ENCODE measurements around the gene ALPG. TPM values are rescaled to one million over a fixed set of nuclear protein-coding genes. Genes with fewer than 3 reads are reported as not detected.
"Not testable (repeated sequence)": the region's sequence is repeated elsewhere in the genome, so short reads cannot be mapped to it uniquely, and the experiment has no call there.

Gene ALPG
- total RNA-seq, 1 experiment from 2014 or later: 1.2 TPM

- TF ChIP-seq ZNF423 (CRISPR knock-in tag; IDR thresholded peaks at IDR 0.05) (peak; percentile 74), ZNF232 (CRISPR knock-in tag; IDR thresholded peaks at IDR 0.05) (no peak), ESRRA (CRISPR knock-in tag; IDR thresholded peaks at IDR 0.05; ENCODE audit: borderline replicate concordance) (no peak), CTCF (IDR thresholded peaks at IDR 0.05) (peak; percentile 40), ZNF281 (CRISPR knock-in tag; IDR thresholded peaks at IDR 0.05) (peak; percentile 25; the same call in 1 of the 2 replicates), E2F5 (CRISPR knock-in tag; IDR thresholded peaks at IDR 0.05) (no peak), ZBTB21 (CRISPR knock-in tag; IDR thresholded peaks at IDR 0.05; ENCODE audit: borderline replicate concordance) (no peak), ZNF416 (CRISPR knock-in tag; IDR thresholded peaks at IDR 0.05) (no peak)
- H3K27me3 Mint-ChIP-seq (ENCODE audit: low read depth): no peaks in the 10 kb centered on the region; the same call in 1 of the 2 replicates
- peak; percentile 75 for ATAC-seq
- H3K36me3 Mint-ChIP-seq: no peaks in the 10 kb centered on the region
- no peak overlapping the region for H3K27ac Mint-ChIP-seq
- peaks cover 11% of the 10 kb centered on the region; the same call in 1 of the 2 replicates for H3K9me3 Mint-ChIP-seq
- DNase-seq (ENCODE audit: low spot score): peak; percentile 71
- ChIA-PET POLR2A (no interaction called here), CTCF (interaction anchor here (0.7 to 6.4 kb wide), 27 partner anchors 11 to 465 kb away, joined by 3 to 78 read pairs (median 5); partner anchors contain the start of genes ALPG and ALPP)
- H3K4me3 Mint-ChIP-seq: no peak overlapping the region
- peaks cover 16% of the 10 kb centered on the region for H3K4me1 Mint-ChIP-seq
Observed at GRCh38 chr2:232365621-232366321, 40.9 kb upstream of the ALPG start.

- ChIA-PET CTCF (interaction anchor here (0.7 to 6.4 kb wide), 25 partner anchors 10 to 466 kb away, joined by 3 to 78 read pairs (median 7); partner anchors contain the start of genes ALPG and ALPP), POLR2A (interaction anchor here (1.8 kb wide), 1 partner anchor 70 kb away, joined by 6 read pairs; no protein-coding TSS in a partner anchor)
- not testable (repeated sequence) for H3K36me3 Mint-ChIP-seq; H3K27ac Mint-ChIP-seq; H3K9me3 Mint-ChIP-seq; ATAC-seq; H3K27me3 Mint-ChIP-seq (ENCODE audit: low read depth); H3K4me3 Mint-ChIP-seq
- peaks cover 16% of the 10 kb centered on the region for H3K4me1 Mint-ChIP-seq
- DNase-seq (ENCODE audit: low spot score): peak; percentile 15
Observed at GRCh38 chr2:232366461-232366860, 40.2 kb upstream of the ALPG start.

- peaks cover 15% of the 10 kb centered on the region for H3K4me1 Mint-ChIP-seq
- DNase-seq (ENCODE audit: low spot score): peak; percentile 7
- H3K27me3 Mint-ChIP-seq (ENCODE audit: low read depth): no peaks in the 10 kb centered on the region; the same call in 1 of the 2 replicates
- ChIA-PET CTCF (interaction anchor here (0.5 to 6.4 kb wide), 35 partner anchors 10 to 466 kb away, joined by 3 to 78 read pairs (median 6); partner anchors contain the start of genes ALPP and CHRND), POLR2A (interaction anchor here (0.6 to 1.8 kb wide), 2 partner anchors 63 to 69 kb away, joined by 3 to 6 read pairs; no protein-coding TSS in a partner anchor)
- no peak overlapping the region for H3K27ac Mint-ChIP-seq
- no peak overlapping the region for H3K4me3 Mint-ChIP-seq
- H3K9me3 Mint-ChIP-seq: peaks cover 4% of the 10 kb centered on the region; the same call in 1 of the 2 replicates
- H3K36me3 Mint-ChIP-seq: no peaks in the 10 kb centered on the region
- no peak for ATAC-seq
- TF ChIP-seq GRHL2 (CRISPR knock-in tag; IDR thresholded peaks at IDR 0.05; ENCODE audit: insufficient replicate concordance, severe bottlenecking) (no peak), ZNF416 (CRISPR knock-in tag; IDR thresholded peaks at IDR 0.05) (no peak), ESRRA (CRISPR knock-in tag; IDR thresholded peaks at IDR 0.05; ENCODE audit: borderline replicate concordance) (no peak), PRDM15 (CRISPR knock-in tag; IDR thresholded peaks at IDR 0.05) (no peak), NR3C1 (CRISPR knock-in tag; conservative IDR thresholded peaks at IDR 0.05; ENCODE audit: low read depth) (no peak), USF1 (CRISPR knock-in tag; IDR thresholded peaks at IDR 0.05) (no peak), ERG (CRISPR knock-in tag; IDR thresholded peaks at IDR 0.05) (no peak), SP1 (CRISPR knock-in tag; conservative IDR thresholded peaks at IDR 0.05) (no peak), ZNF219 (CRISPR knock-in tag; IDR thresholded peaks at IDR 0.05; ENCODE audit: borderline replicate concordance) (no peak), ZNF138 (CRISPR knock-in tag; conservative IDR thresholded peaks at IDR 0.05) (no peak), KAT7 (CRISPR knock-in tag; IDR thresholded peaks at IDR 0.05; ENCODE audit: borderline replicate concordance) (no peak)
Observed at GRCh38 chr2:232367016-232367415, 39.6 kb upstream of the ALPG start.

All from WTC11 (cell line).